Liver (tissue), 9 donors: Measurements from ENCODE around the gene SMIM35. TPM values are rescaled to one million over a fixed set of nuclear protein-coding genes. Genes with fewer than 3 reads are reported as not detected.
A peak's percentile ranks its signal among the peaks of the same experiment; 100 is the strongest.

ENCODE experiments used
- DNase-seq: peaks from one replicate; pipeline ENCODE4 v3.0.0-alpha.2; 2017; ENCODE audit warnings: low spot score
- H3K27ac ChIP-seq, 2 donors: one replicate each; pipeline ENCODE4 v1.7.0; 2013; ENCODE audit warnings: inconsistent platforms in 2 of 2, low read length in 2 of 2, control low read depth in 1 of 2, low read depth in 1 of 2, mild to moderate bottlenecking in 1 of 2
- H3K27me3 ChIP-seq, 4 donors: one replicate each; pipeline versions ENCODE4 v1.6.1 to v1.7.0; 2013; ENCODE audit warnings: low read length in 3 of 4, inconsistent platforms in 1 of 4, mild to moderate bottlenecking in 1 of 4, moderate library complexity in 1 of 4; ENCODE audit not compliant: control insufficient read depth in 4 of 4, insufficient read depth in 4 of 4
- H3K36me3 ChIP-seq, 4 donors: one replicate each; pipeline versions ENCODE4 v1.6.1 to v1.7.0; 2013; ENCODE audit warnings: low read length in 3 of 4, mild to moderate bottlenecking in 3 of 4, low read depth in 1 of 4, moderate library complexity in 1 of 4; ENCODE audit not compliant: control insufficient read depth in 4 of 4, insufficient read depth in 3 of 4
- H3K4me1 ChIP-seq, 4 donors: one replicate each; pipeline versions ENCODE4 v1.6.1 to v1.7.0; 2013; ENCODE audit warnings: low read length in 3 of 4, mild to moderate bottlenecking in 3 of 4, moderate library complexity in 1 of 4; ENCODE audit not compliant: control insufficient read depth in 4 of 4, insufficient read depth in 4 of 4
- H3K4me3 ChIP-seq, 3 donors: one replicate each; pipeline versions ENCODE4 v1.6.1 to v1.7.0; 2013; ENCODE audit warnings: low read length in 3 of 3, control low read depth in 1 of 3, low read depth in 1 of 3, mild to moderate bottlenecking in 1 of 3
- H3K9ac ChIP-seq, 2 donors: one replicate each; pipeline ENCODE4 v1.7.0; 2013; ENCODE audit warnings: low read length in 2 of 2, mild to moderate bottlenecking in 2 of 2, moderate library complexity in 2 of 2, control low read depth in 1 of 2, low read depth in 1 of 2
- H3K9me3 ChIP-seq, 4 donors: one replicate each; pipeline versions ENCODE4 v1.6.1 to v1.7.0; 2013; ENCODE audit warnings: low read length in 3 of 4; ENCODE audit not compliant: control insufficient read depth in 4 of 4
- CTCF ChIP-seq: fragments of 150-350 bp; IDR thresholded peaks from 2 replicates; pipeline ENCODE4 v1.5.1; 2017; ENCODE audit warnings: improper control_type of control experiment, low read depth, low read length; ENCODE audit not compliant: missing input control
- FOXA1 ChIP-seq: IDR thresholded peaks from 2 replicates; pipeline ENCODE4 v1.6.1; 2016; ENCODE audit warnings: antibody characterized with exemption
- GABPA ChIP-seq, 2 donors: IDR thresholded peaks in 1 of 2; conservative IDR thresholded peaks in 1 of 2; 2 replicates each; pipeline ENCODE4 v1.6.1; 2016; ENCODE audit warnings: antibody characterized with exemption in 2 of 2, mild to moderate bottlenecking in 1 of 2, moderate library complexity in 1 of 2
- HNF4A ChIP-seq, 2 donors: conservative IDR thresholded peaks; 2 replicates each; pipeline ENCODE4 v1.6.1; 2016; ENCODE audit warnings: antibody characterized with exemption in 2 of 2, mild to moderate bottlenecking in 2 of 2
- HNF4G ChIP-seq: IDR thresholded peaks from 2 replicates; pipeline ENCODE4 v1.6.1; 2016; ENCODE audit warnings: antibody characterized with exemption
- JUND ChIP-seq, 2 donors: IDR thresholded peaks; 2 replicates each; pipeline ENCODE4 v1.6.1; 2016; ENCODE audit warnings: antibody characterized with exemption in 2 of 2
- NR2F2 ChIP-seq: IDR thresholded peaks from 2 replicates; pipeline ENCODE4 v1.6.1; 2016; ENCODE audit warnings: antibody characterized with exemption
- RAD21 ChIP-seq, 2 donors: IDR thresholded peaks; 2 replicates each; pipeline ENCODE4 v1.6.1; 2016; ENCODE audit warnings: antibody characterized with exemption in 2 of 2, mild to moderate bottlenecking in 2 of 2
- RXRA ChIP-seq, 2 donors: IDR thresholded peaks; 2 replicates each; pipeline ENCODE4 v1.6.1; 2017 to 2018; ENCODE audit warnings: antibody characterized with exemption in 2 of 2, mild to moderate bottlenecking in 1 of 2
- SP1 ChIP-seq: IDR thresholded peaks from 2 replicates; pipeline ENCODE4 v1.6.1; 2018; ENCODE audit warnings: antibody characterized with exemption, mild to moderate bottlenecking
- TAF1 ChIP-seq: conservative IDR thresholded peaks from 2 replicates; pipeline ENCODE4 v1.6.1; 2016; ENCODE audit warnings: antibody characterized with exemption, mild to moderate bottlenecking
- YY1 ChIP-seq: IDR thresholded peaks from 2 replicates; pipeline ENCODE4 v1.6.1; 2016; ENCODE audit warnings: antibody characterized with exemption, mild to moderate bottlenecking
- WGBS: extraction: QIAGEN DNeasy Blood & Tissue Kit; methylation state at CpG from one replicate; pipeline ENCODE4 v1.1.7; 2013; 5-methylcytosine and 5-hydroxymethylcytosine counted together
- polyA plus RNA-seq, 2 donors: library from polyadenylated mRNA; stranded (reverse) in 1 of 2; unstranded in 1 of 2; fragments of 200-250 nt in 1 of 2; fragments of >200 nt in 1 of 2; fragmentation: Nextera tagmentation in 1 of 2; extraction: Ambion mirVana in 1 of 2; gene quantifications; one replicate each; pipeline versions ENCODE4 v1.2.1 to v1.2.3, GENCODE V29; 2013 to 2015
- total RNA-seq, 2 donors: library from RNA; depleted of rRNA; stranded (reverse); fragments of >200 nt; gene quantifications; one replicate each; pipeline ENCODE4 v1.2.3, GENCODE V29; 2014
- TF ChIP-seq, protein P1 (sequence below): IDR thresholded peaks from 2 replicates; pipeline ENCODE4 v1.6.1; 2016; ENCODE audit warnings: antibody characterized with exemption
- TF ChIP-seq, protein P2 (sequence below): IDR thresholded peaks from 2 replicates; pipeline ENCODE4 v1.6.1; 2016; ENCODE audit warnings: antibody characterized with exemption
- donor health status: healthy.
- donor health status: healthy.
- donor health status: healthy.
- donor health status: healthy.
- donor health status: healthy.

Gene SMIM35
- total and polyA plus RNA-seq, 4 donors: 0.07 TPM; not detected in 3

GRCh38 chr11:117985953-117986887, 100.5 kb downstream of the SMIM35 start, which contains the start of gene IL10RA:
IL10RA (plus strand) TSS chr11:117986394; CDS start chr11:117986468, 74 bp downstream.
- no peaks in the 10 kb centered on the region for H3K36me3 ChIP-seq
- WGBS: 6% methylated on average over 71 of the region's 71 CpGs
- TF ChIP-seq, protein P1, sequence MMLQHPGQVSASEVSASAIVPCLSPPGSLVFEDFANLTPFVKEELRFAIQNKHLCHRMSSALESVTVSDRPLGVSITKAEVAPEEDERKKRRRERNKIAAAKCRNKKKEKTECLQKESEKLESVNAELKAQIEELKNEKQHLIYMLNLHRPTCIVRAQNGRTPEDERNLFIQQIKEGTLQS: no peak
- no peak for TF ChIP-seq RXRA (IDR thresholded peaks at IDR 0.05)
- no peak for TF ChIP-seq FOXA1
- TF ChIP-seq, protein P2, sequence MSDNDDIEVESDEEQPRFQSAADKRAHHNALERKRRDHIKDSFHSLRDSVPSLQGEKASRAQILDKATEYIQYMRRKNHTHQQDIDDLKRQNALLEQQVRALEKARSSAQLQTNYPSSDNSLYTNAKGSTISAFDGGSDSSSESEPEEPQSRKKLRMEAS: peak; percentile 15

DNA sequence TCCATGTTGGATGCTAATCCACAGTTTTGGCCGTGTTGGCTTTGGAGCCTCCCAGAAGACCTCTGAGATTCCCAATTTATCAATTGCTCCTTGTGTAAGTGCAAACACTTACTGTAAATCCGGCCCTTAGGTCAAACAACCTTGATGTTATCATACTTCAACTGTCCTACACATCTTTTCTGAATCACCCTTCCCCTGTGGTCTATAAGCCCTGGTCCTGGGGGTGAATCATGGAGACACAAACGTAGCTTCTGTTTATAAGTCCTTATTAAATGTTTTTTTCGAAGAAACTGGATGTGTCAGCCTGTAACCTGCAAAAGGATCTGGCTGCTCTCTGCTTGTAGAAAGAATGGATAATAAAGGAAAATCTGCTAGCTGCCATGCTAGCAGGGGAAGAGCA, 102.3 kb downstream of the SMIM35 start:
- no peak for TF ChIP-seq GABPA (IDR thresholded peaks at IDR 0.05 in 1 of 2, conservative IDR thresholded peaks at IDR 0.05 in 1 of 2)
- TF ChIP-seq RAD21 (IDR thresholded peaks at IDR 0.05): no peak
- no peak for TF ChIP-seq NR2F2
- TF ChIP-seq YY1: no peak
- TF ChIP-seq, protein P1: no peak
- no peak for TF ChIP-seq TAF1
- no peak for TF ChIP-seq HNF4G
- no peak for TF ChIP-seq RXRA (IDR thresholded peaks at IDR 0.05)
- TF ChIP-seq, protein P2: no peak
- TF ChIP-seq HNF4A (conservative IDR thresholded peaks at IDR 0.05): no peak
- no peak for TF ChIP-seq JUND (IDR thresholded peaks at IDR 0.05)
- Histone ChIP-seq H3K9me3 (peaks cover 0 to 3% (median 1%) of the 10 kb centered on the region in 4 donors), H3K36me3 (no peaks in the 10 kb centered on the region), H3K9ac (no peak overlapping the region), H3K4me3 (no peak overlapping the region), H3K27ac (no peak overlapping the region), H3K4me1 (peaks cover 0 to 8% (median 2%) of the 10 kb centered on the region in 4 donors), H3K27me3 (peaks cover 0 to 6% (median 0%) of the 10 kb centered on the region in 4 donors)
- no peak for DNase-seq
- 63% methylated on average over 4 of the region's 4 CpGs for WGBS

More at GRCh38 chr11:117985953-117986887, 100.5 kb downstream of the SMIM35 start, which contains the start of gene IL10RA:
- peaks cover 0 to 3% (median 1%) of the 10 kb centered on the region in 4 donors for H3K9me3 ChIP-seq
- DNase-seq: peak; percentile 56
- peak within 1 kb of the TSS; percentile 81 to 82 for H3K27ac ChIP-seq
- H3K27me3 ChIP-seq: peaks cover 0 to 2% (median 0%) of the 10 kb centered on the region in 4 donors
- peak within 1 kb of the TSS; percentile 45 to 63 (median 51) for H3K4me3 ChIP-seq
- peak within 1 kb of the TSS; percentile 71 to 79 for H3K9ac ChIP-seq
- H3K4me1 ChIP-seq: peaks cover 0 to 8% (median 2%) of the 10 kb centered on the region in 4 donors

- H3K36me3 ChIP-seq: no peaks in the 10 kb centered on the region
- no peak for DNase-seq
- H3K4me1 ChIP-seq: peaks cover 0 to 8% (median 2%) of the 10 kb centered on the region in 4 donors
- H3K9ac ChIP-seq: no peak overlapping the region
- peaks cover 0 to 6% (median 0%) of the 10 kb centered on the region in 4 donors for H3K27me3 ChIP-seq
- WGBS: 88% methylated on average over 3 of the region's 3 CpGs
- H3K9me3 ChIP-seq: peaks cover 0 to 3% (median 1%) of the 10 kb centered on the region in 4 donors
- no peak overlapping the region for H3K4me3 ChIP-seq
- TF ChIP-seq, protein P2: no peak
- no peak for TF ChIP-seq RXRA (IDR thresholded peaks at IDR 0.05)
- no peak for TF ChIP-seq NR2F2
- no peak for TF ChIP-seq SP1
- TF ChIP-seq HNF4A (conservative IDR thresholded peaks at IDR 0.05): no peak
- TF ChIP-seq FOXA1: no peak
- no peak for TF ChIP-seq YY1
- TF ChIP-seq CTCF: no peak
- TF ChIP-seq JUND (IDR thresholded peaks at IDR 0.05): no peak
- no peak for TF ChIP-seq GABPA (IDR thresholded peaks at IDR 0.05 in 1 of 2, conservative IDR thresholded peaks at IDR 0.05 in 1 of 2)
- H3K27ac ChIP-seq: no peak overlapping the region
Measured at GRCh38 chr11:117983163-117983475, 103.6 kb downstream of the SMIM35 start.
